WTC11 (cell line): ENCODE data around the gene MEGF11. TPM values are rescaled to one million over a fixed set of nuclear protein-coding genes. Genes with fewer than 3 reads are reported as not detected.

ENCODE experiments used
- ATAC-seq: fragments of 200-7000 bp; cut with Tn5 transposase; 2 replicates; pipeline ENCODE4 v1.10.0; 2021; ENCODE audit warnings: mild to moderate bottlenecking, moderate library complexity
- CTCF ChIA-PET: fragments of 300-600 bp; sonication (Branson Sonifier 250); formaldehyde crosslinking; loops from one replicate; lab custom pipeline; 2021; ENCODE audit warnings: antibody characterized with exemption; lab: Charles Lee
- POLR2A ChIA-PET: fragments of 350-600 bp; sonication (Branson Sonifier 250); formaldehyde crosslinking; loops from one replicate; lab custom pipeline; 2021; ENCODE audit warnings: antibody characterized with exemption; lab: Charles Lee
- DNase-seq: peaks from one replicate; pipeline ENCODE4 v3.0.0; 2021; ENCODE audit warnings: low spot score
- H3K27ac Mint-ChIP-seq: 2 replicates; pipeline ENCODE4 v1.8.0; 2021; ENCODE audit warnings: mixed read lengths
- H3K27me3 Mint-ChIP-seq: 2 replicates; pipeline ENCODE4 v1.8.0; 2021; ENCODE audit warnings: low read depth, mild to moderate bottlenecking, moderate library complexity, mixed read lengths
- H3K36me3 Mint-ChIP-seq: 2 replicates; pipeline ENCODE4 v1.8.0; 2021; ENCODE audit warnings: mixed read lengths
- H3K4me1 Mint-ChIP-seq: 2 replicates; pipeline ENCODE4 v1.8.0; 2022; ENCODE audit warnings: mixed read lengths
- H3K4me3 Mint-ChIP-seq: 2 replicates; pipeline ENCODE4 v1.8.0; 2021; ENCODE audit warnings: mild to moderate bottlenecking, moderate library complexity, mixed read lengths
- H3K9me3 Mint-ChIP-seq: 2 replicates; pipeline ENCODE4 v1.8.0; 2021; ENCODE audit warnings: mixed read lengths
- AR ChIP-seq: fragments of 250-450 bp; sonication (Bioruptor Pico); IDR thresholded peaks from 2 replicates; pipeline ENCODE4 v1.9.0; 2021; ENCODE audit warnings: mild to moderate bottlenecking
- ATF3 ChIP-seq: sonication (generic); formaldehyde crosslinking; conservative IDR thresholded peaks from 2 replicates; pipeline ENCODE4 v1.8.1; 2022; ENCODE audit warnings: mild to moderate bottlenecking, missing genetic modification reagents
- CREB1 ChIP-seq: sonication (generic); formaldehyde crosslinking; IDR thresholded peaks from 2 replicates; pipeline ENCODE4 v1.8.0; 2023; ENCODE audit warnings: mild to moderate bottlenecking, missing genetic modification reagents
- E2F1 ChIP-seq: sonication (generic); formaldehyde crosslinking; IDR thresholded peaks from 2 replicates; pipeline ENCODE4 v1.8.0; 2022; ENCODE audit warnings: mild to moderate bottlenecking, missing genetic modification reagents
- ERG ChIP-seq: fragments of 250-450 bp; sonication (Bioruptor Pico); IDR thresholded peaks from 2 replicates; pipeline ENCODE4 v1.8.0; 2021; ENCODE audit warnings: mild to moderate bottlenecking
- FOXP1 ChIP-seq: sonication (generic); formaldehyde crosslinking; IDR thresholded peaks from 2 replicates; pipeline ENCODE4 v1.8.0; 2022; ENCODE audit warnings: missing genetic modification reagents, mild to moderate bottlenecking, moderate library complexity, borderline replicate concordance
- FOXP4 ChIP-seq: sonication (generic); formaldehyde crosslinking; IDR thresholded peaks from 2 replicates; pipeline ENCODE4 v1.8.0; 2022; ENCODE audit warnings: mild to moderate bottlenecking, missing genetic modification reagents
- IRF2 ChIP-seq: sonication (generic); formaldehyde crosslinking; IDR thresholded peaks from 2 replicates; pipeline ENCODE4 v1.8.0; 2022; ENCODE audit warnings: low read depth, missing genetic modification reagents, borderline replicate concordance
- KAT7 ChIP-seq: sonication (generic); formaldehyde crosslinking; IDR thresholded peaks from 2 replicates; pipeline ENCODE4 v1.8.1; 2023; ENCODE audit warnings: missing genetic modification reagents, mild to moderate bottlenecking, borderline replicate concordance
- MYBL2 ChIP-seq: sonication (generic); formaldehyde crosslinking; IDR thresholded peaks from 2 replicates; pipeline ENCODE4 v1.8.1; 2023; ENCODE audit warnings: mild to moderate bottlenecking, moderate library complexity, missing genetic modification reagents
- NR1H2 ChIP-seq: sonication (generic); formaldehyde crosslinking; IDR thresholded peaks from 2 replicates; pipeline ENCODE4 v1.9.0; 2021; ENCODE audit warnings: mild to moderate bottlenecking, moderate library complexity, missing genetic modification reagents
- NR2C2 ChIP-seq: sonication (generic); formaldehyde crosslinking; IDR thresholded peaks from 2 replicates; pipeline ENCODE4 v1.8.0; 2022; ENCODE audit warnings: mild to moderate bottlenecking, missing genetic modification reagents
- PREB ChIP-seq: sonication (generic); formaldehyde crosslinking; IDR thresholded peaks from 2 replicates; pipeline ENCODE4 v1.8.1; 2022; ENCODE audit warnings: mild to moderate bottlenecking, missing genetic modification reagents, moderate library complexity, borderline replicate concordance
- PRRX2 ChIP-seq: fragments of 250-450 bp; sonication (Bioruptor Pico); IDR thresholded peaks from 2 replicates; pipeline ENCODE4 v1.8.0; 2021; ENCODE audit warnings: mild to moderate bottlenecking
- RELA ChIP-seq: sonication (generic); formaldehyde crosslinking; IDR thresholded peaks from 2 replicates; pipeline ENCODE4 v1.8.1; 2022; ENCODE audit warnings: missing genetic modification reagents, mild to moderate bottlenecking, borderline replicate concordance
- SMAD3 ChIP-seq: sonication (generic); formaldehyde crosslinking; IDR thresholded peaks from 2 replicates; pipeline ENCODE4 v1.8.0; 2022; ENCODE audit warnings: missing genetic modification reagents, mild to moderate bottlenecking, borderline replicate concordance
- SMAD4 ChIP-seq: sonication (generic); formaldehyde crosslinking; IDR thresholded peaks from 2 replicates; pipeline ENCODE4 v1.8.0; 2022; ENCODE audit warnings: mild to moderate bottlenecking, missing genetic modification reagents
- SOX15 ChIP-seq: fragments of 250-450 bp; sonication (Bioruptor Pico); IDR thresholded peaks from 2 replicates; pipeline ENCODE4 v1.9.0; 2021; ENCODE audit warnings: mild to moderate bottlenecking
- TP53 ChIP-seq: sonication (generic); formaldehyde crosslinking; IDR thresholded peaks from 2 replicates; pipeline ENCODE4 v1.8.1; 2023; ENCODE audit warnings: mild to moderate bottlenecking, missing genetic modification reagents
- USF2 ChIP-seq: sonication (generic); formaldehyde crosslinking; IDR thresholded peaks from 2 replicates; pipeline ENCODE4 v1.8.1; 2023; ENCODE audit warnings: mild to moderate bottlenecking, missing genetic modification reagents, moderate library complexity
- ZNF219 ChIP-seq: sonication (generic); formaldehyde crosslinking; IDR thresholded peaks from 2 replicates; pipeline ENCODE4 v1.8.0; 2023; ENCODE audit warnings: missing genetic modification reagents, mild to moderate bottlenecking, borderline replicate concordance
- ZNF263 ChIP-seq: sonication (generic); formaldehyde crosslinking; IDR thresholded peaks from 2 replicates; pipeline ENCODE4 v1.8.1; 2022; ENCODE audit warnings: low read depth, mild to moderate bottlenecking, moderate library complexity, missing genetic modification reagents
- ZNF281 ChIP-seq: sonication (generic); formaldehyde crosslinking; IDR thresholded peaks from 2 replicates; pipeline ENCODE4 v1.8.0; 2023; ENCODE audit warnings: mild to moderate bottlenecking, missing genetic modification reagents
- ZNF416 ChIP-seq: fragments of 250-450 bp; sonication (Bioruptor Pico); IDR thresholded peaks from 2 replicates; pipeline ENCODE4 v1.9.0; 2021; ENCODE audit warnings: mild to moderate bottlenecking, inconsistent platforms
- total RNA-seq: library from RNA; stranded (reverse); gene quantifications from 3 replicates; pipeline ENCODE4 v1.2.3, GENCODE V29; 2021

Gene MEGF11
- total RNA-seq, 1 experiment from 2014 or later, result 3.3 TPM

GRCh38 chr15:66065325-66065724, 188.2 kb downstream of the MEGF11 start (continued):
- TF ChIP-seq ZNF281 (CRISPR knock-in tag), result no peak
- no peak for TF ChIP-seq PRRX2
- TF ChIP-seq IRF2 (CRISPR knock-in tag), result no peak
- no peak for TF ChIP-seq SMAD4 (CRISPR knock-in tag)
- no peak for TF ChIP-seq FOXP4 (CRISPR knock-in tag)
- no peak for TF ChIP-seq RELA (CRISPR knock-in tag)
- TF ChIP-seq E2F1 (CRISPR knock-in tag), result no peak
- TF ChIP-seq ERG (CRISPR knock-in tag), result no peak
- TF ChIP-seq FOXP1, result no peak
- no peak for TF ChIP-seq SMAD3
- no peak for TF ChIP-seq PREB (CRISPR knock-in tag)
- no peak for TF ChIP-seq SOX15 (CRISPR knock-in tag)
- TF ChIP-seq ZNF219 (CRISPR knock-in tag), result no peak
- no peak for TF ChIP-seq ZNF263 (CRISPR knock-in tag)
- no peak for TF ChIP-seq USF2
- no peak for TF ChIP-seq KAT7 (CRISPR knock-in tag)

GRCh38 chr15:66063147-66063546, 190.4 kb downstream of the MEGF11 start:
- Mint-ChIP-seq H3K27me3 (no peaks in the 10 kb centered on the region; the same call in 1 of the 2 replicates), H3K9me3 (peaks cover 10% of the 10 kb centered on the region), H3K4me1 (peaks cover 55% of the 10 kb centered on the region), H3K27ac (no peak overlapping the region), H3K4me3 (no peak overlapping the region), H3K36me3 (no peaks in the 10 kb centered on the region)
- ATAC-seq (no peak), DNase-seq (no peak)
- no peak for TF ChIP-seq TP53 (CRISPR knock-in tag)
- TF ChIP-seq ZNF416 (CRISPR knock-in tag), result no peak
- no peak for TF ChIP-seq AR (CRISPR knock-in tag)
- TF ChIP-seq NR1H2 (CRISPR knock-in tag), result no peak
- TF ChIP-seq CREB1 (CRISPR knock-in tag), result no peak
- TF ChIP-seq NR2C2, result no peak
- no peak for TF ChIP-seq ATF3 (CRISPR knock-in tag)
- TF ChIP-seq MYBL2 (CRISPR knock-in tag), result no peak
- ChIA-PET CTCF (interaction anchor here (0.6 to 1.5 kb wide), 2 partner anchors 89 to 142 kb away, joined by 3 read pairs; no protein-coding TSS in a partner anchor), POLR2A (no interaction called here)
